IMR-90 (cell line): ENCODE measurements around the gene CYSRT1. TPM values are rescaled to one million over a fixed set of nuclear protein-coding genes. Genes with fewer than 3 reads are reported as not detected.

ENCODE experiments used
- ATAC-seq: fragments of 200-7000 bp; cut with Tn5 transposase; 2 replicates; pipeline ENCODE4 v1.9.1; 2020; ENCODE audit warnings: low read depth, mild to moderate bottlenecking, moderate library complexity
- BruUV-seq: library from RNA; stranded (reverse); fragments of 400-500 nt; replicated peaks from 2 replicates; lab custom pipeline; 2021; lab: Mats Ljungman, UMichigan
- CTCF ChIA-PET: fragments of 300-600 bp; formaldehyde crosslinking; extraction: SDS; loops from one replicate; lab custom pipeline; 2021; ENCODE audit warnings: antibody characterized with exemption; lab: Yijun Ruan, JAX
- POLR2A ChIA-PET: fragments of 300-600 bp; sonication (Branson Sonifier 250); formaldehyde crosslinking; loops from one replicate; lab custom pipeline; 2022; ENCODE audit warnings: antibody characterized with exemption; ENCODE audit not compliant: unreplicated experiment; lab: Charles Lee
- DNase-seq: peaks from one replicate; pipeline ENCODE4 v3.0.0; 2013
- H2AFZ ChIP-seq: replicated peaks from 2 replicates; pipeline ENCODE3; 2013; ENCODE audit warnings: low read length, mild to moderate bottlenecking; ENCODE audit not compliant: poor library complexity
- H2AK5ac ChIP-seq: 2 replicates; pipeline ENCODE4 v1.6.1; 2013; ENCODE audit warnings: low read depth, low read length, inconsistent platforms
- H2AK9ac ChIP-seq: replicated peaks from 2 replicates; pipeline ENCODE3; 2013; ENCODE audit warnings: mild to moderate bottlenecking, low read depth, low read length, moderate library complexity; ENCODE audit not compliant: poor library complexity
- H2BK120ac ChIP-seq: 2 replicates; pipeline ENCODE4 v1.6.1; 2013; ENCODE audit warnings: low read depth, low read length, inconsistent platforms
- H2BK15ac ChIP-seq: 3 replicates; pipeline ENCODE4 v1.6.1; 2013; ENCODE audit warnings: low read depth, low read length, inconsistent platforms
- H2BK20ac ChIP-seq: 2 replicates; pipeline ENCODE4 v1.6.1; 2013; ENCODE audit warnings: low read depth, mild to moderate bottlenecking, inconsistent platforms, low read length, moderate library complexity
- H2BK5ac ChIP-seq: 2 replicates; pipeline ENCODE4 v1.6.1; 2013; ENCODE audit warnings: mild to moderate bottlenecking, low read depth, low read length, inconsistent platforms; ENCODE audit not compliant: poor library complexity, severe bottlenecking
- H3K14ac ChIP-seq: replicated peaks from 2 replicates; pipeline ENCODE4 v1.6.1; 2013; ENCODE audit warnings: low read depth, low read length, inconsistent platforms
- H3K18ac ChIP-seq: 2 replicates; pipeline ENCODE4 v1.6.1; 2013; ENCODE audit warnings: low read depth, low read length, control low read depth
- H3K23ac ChIP-seq: 2 replicates; pipeline ENCODE4 v1.6.1; 2013; ENCODE audit warnings: low read depth, low read length, inconsistent platforms
- H3K27ac ChIP-seq: 2 replicates; pipeline ENCODE4 v1.5.1; 2013; ENCODE audit warnings: mild to moderate bottlenecking, control low read depth, low read length; ENCODE audit not compliant: insufficient read depth
- H3K27me3 ChIP-seq: 2 replicates; pipeline ENCODE4 v1.6.1; 2013; ENCODE audit warnings: low read length; ENCODE audit not compliant: control insufficient read depth, insufficient read depth
- H3K36me3 ChIP-seq: 2 replicates; pipeline ENCODE4 v1.6.1; 2013; ENCODE audit warnings: low read length, mixed read lengths; ENCODE audit not compliant: control insufficient read depth, insufficient read depth
- H3K4ac ChIP-seq: 2 replicates; pipeline ENCODE4 v1.6.1; 2013; ENCODE audit warnings: low read depth, low read length, inconsistent platforms
- H3K4me1 ChIP-seq: 2 replicates; pipeline ENCODE4 v1.6.1; 2013; ENCODE audit warnings: low read length, mixed read lengths; ENCODE audit not compliant: control insufficient read depth, insufficient read depth
- H3K4me2 ChIP-seq: 2 replicates; pipeline ENCODE4 v1.6.1; 2013; ENCODE audit warnings: low read depth, mild to moderate bottlenecking, control low read depth, low read length, moderate library complexity
- H3K4me3 ChIP-seq: 2 replicates; pipeline ENCODE4 v1.5.1; 2013; ENCODE audit warnings: low read depth, mild to moderate bottlenecking, control low read depth, low read length, moderate library complexity; ENCODE audit not compliant: insufficient read depth
- H3K56ac ChIP-seq: 2 replicates; pipeline ENCODE4 v1.6.1; 2013; ENCODE audit warnings: low read length, inconsistent platforms; ENCODE audit not compliant: insufficient read depth; ENCODE audit errors: extremely low read depth
- H3K79me1 ChIP-seq, 2 experiments: 2 replicates each; pipeline ENCODE4 v1.6.1; 2013; ENCODE audit warnings: low read length in 2 of 2, inconsistent platforms in 1 of 2, low read depth in 1 of 2
- H3K9ac ChIP-seq: 2 replicates; pipeline ENCODE4 v1.6.1; 2013; ENCODE audit warnings: low read depth, low read length, control low read depth
- H3K9me1 ChIP-seq: 2 replicates; pipeline ENCODE4 v1.6.1; 2013; ENCODE audit warnings: low read length, inconsistent platforms; ENCODE audit not compliant: insufficient read depth
- H3K9me3 ChIP-seq: 2 replicates; pipeline ENCODE4 v1.6.1; 2013; ENCODE audit warnings: low read length; ENCODE audit not compliant: control insufficient read depth, insufficient read depth
- H4K20me1 ChIP-seq: 2 replicates; pipeline ENCODE4 v1.6.1; 2013; ENCODE audit warnings: low read length, inconsistent platforms; ENCODE audit not compliant: insufficient read depth
- H4K5ac ChIP-seq: 2 replicates; pipeline ENCODE4 v1.6.1; 2013; ENCODE audit warnings: mild to moderate bottlenecking, low read depth, low read length, control low read depth
- H4K8ac ChIP-seq, 2 experiments: 2 replicates each; pipeline ENCODE4 v1.6.1; 2013; ENCODE audit warnings: low read depth in 2 of 2, low read length in 2 of 2, control low read depth in 1 of 2, inconsistent platforms in 1 of 2
- H4K91ac ChIP-seq: 2 replicates; pipeline ENCODE4 v1.6.1; 2013; ENCODE audit warnings: low read depth, low read length, inconsistent platforms; ENCODE audit not compliant: insufficient read depth
- BHLHE40 ChIP-seq: fragments of 150-350 bp; IDR thresholded peaks from 2 replicates; pipeline ENCODE4 v1.6.1; 2016; ENCODE audit warnings: mild to moderate bottlenecking, low read depth, low read length
- CEBPB ChIP-seq: IDR thresholded peaks from 2 replicates; pipeline ENCODE4 v1.6.1; 2012; ENCODE audit warnings: low read depth, low read length, improper control_type of control experiment
- CTCF ChIP-seq: conservative IDR thresholded peaks from 2 replicates; pipeline ENCODE4 v1.5.1; 2012; ENCODE audit warnings: mild to moderate bottlenecking, low read depth, low read length, improper control_type of control experiment
- FOS ChIP-seq: fragments of 150-350 bp; IDR thresholded peaks from 2 replicates; pipeline ENCODE4 v1.6.1; 2016; ENCODE audit warnings: low read depth, low read length
- MAZ ChIP-seq: IDR thresholded peaks from 2 replicates; pipeline ENCODE4 v1.6.1; 2012; ENCODE audit warnings: low read depth, mild to moderate bottlenecking, low read length, improper control_type of control experiment, moderate library complexity, borderline replicate concordance
- MXI1 ChIP-seq: IDR thresholded peaks from 2 replicates; pipeline ENCODE4 v1.6.1; 2012; ENCODE audit warnings: low read depth, mild to moderate bottlenecking, low read length, moderate library complexity, borderline replicate concordance
- POLR2A ChIP-seq: IDR thresholded peaks from 2 replicates; pipeline ENCODE4 v1.6.1; 2012; ENCODE audit warnings: mild to moderate bottlenecking, low read depth, low read length
- RAD21 ChIP-seq: IDR thresholded peaks from 2 replicates; pipeline ENCODE4 v1.6.1; 2012; ENCODE audit warnings: low read length, improper control_type of control experiment
- RCOR1 ChIP-seq: IDR thresholded peaks from 2 replicates; pipeline ENCODE4 v1.6.1; 2012; ENCODE audit warnings: mild to moderate bottlenecking, low read length, improper control_type of control experiment; ENCODE audit not compliant: insufficient replicate concordance
- SMC3 ChIP-seq: fragments of 150-350 bp; IDR thresholded peaks from 2 replicates; pipeline ENCODE4 v1.6.1; 2016; ENCODE audit warnings: low read depth, mild to moderate bottlenecking, antibody characterized with exemption, low read length, moderate library complexity
- WGBS, 2 experiments: methylation state at CpG; one replicate each; pipeline versions ENCODE4 v1.1.5 to v1.1.7; 2013; ENCODE audit warnings: missing lambda C conversion rate in 2 of 2; ENCODE audit not compliant: insufficient read length in 1 of 2; ENCODE audit errors: extremely low coverage in 2 of 2; 5-methylcytosine and 5-hydroxymethylcytosine counted together
- dilution Hi-C: fragments of 300-500 bp; cut with HindIII; formaldehyde crosslinking; loops from one replicate; pipeline ENCODE4 v1.14.3; 2018; ENCODE audit warnings: low sequenced_read_pairs; ENCODE audit not compliant: unreplicated experiment
- in situ Hi-C: fragments of 300-500 bp; cut with MboI; formaldehyde crosslinking; loops from 3 replicates; pipeline ENCODE4 v1.14.3; 2019; ENCODE audit warnings: low sequenced_read_pairs, inconsistent platforms, mixed read lengths
- intact Hi-C: fragments of 100-400 bp; cut with micrococcal nuclease; formaldehyde crosslinking; loops from 2 replicates; pipeline ENCODE4 v1.10.0; 2022
- polyA plus RNA-seq, 3 experiments: library from polyadenylated mRNA; depleted of rRNA; stranded (reverse); fragments of >200 nt; gene quantifications; 2 replicates each; pipeline ENCODE4 v1.2.3, GENCODE V29; 2012; ENCODE audit warnings: low replicate concordance in 1 of 3
- total RNA-seq: library from RNA; depleted of rRNA; stranded (reverse); fragments of >200 nt; gene quantifications from 2 replicates; pipeline ENCODE4 v1.2.3, GENCODE V29; 2012

The CYSRT1 gene
- total and polyA plus RNA-seq, 2 of the 4 experiments (the other 2 are of a cell fraction) = 0.18 to 0.84 TPM

- Histone ChIP-seq H3K18ac (no peak overlapping the region), H4K91ac (no peak overlapping the region), H2BK15ac (no peak overlapping the region), H3K14ac (no peak overlapping the region), H2AFZ (no peak overlapping the region), H4K8ac (no peak overlapping the region), H3K56ac (no peak overlapping the region), H4K5ac (no peak overlapping the region), H3K27ac (no peak overlapping the region), H3K23ac (no peak overlapping the region), H2BK20ac (no peak overlapping the region), H3K4ac (no peak overlapping the region), H3K27me3 (no peaks in the 10 kb centered on the region), H3K9ac (peak overlapping the region; percentile 84; the same call in 1 of the 2 replicates), H3K9me1 (no peaks in the 10 kb centered on the region), H4K20me1 (peaks cover 22% of the 10 kb centered on the region), H3K9me3 (no peaks in the 10 kb centered on the region), H3K4me3 (peak overlapping the region; percentile 91), H2BK120ac (no peak overlapping the region), H3K79me1 (peaks cover 5 to 54% of the 10 kb centered on the region in 2 experiments), H2AK5ac (no peak overlapping the region), H3K4me1 (peaks cover 16% of the 10 kb centered on the region), H2BK5ac (no peak overlapping the region), H3K4me2 (peak overlapping the region; percentile 88), H2AK9ac (no peak overlapping the region), H3K36me3 (peaks cover 63% of the 10 kb centered on the region)
- intact Hi-C loops (no loop called here), dilution Hi-C loops (no loop called here), in situ Hi-C loops (no loop called here)
- ATAC-seq = no peak
- TF ChIP-seq CEBPB (no peak), FOS (no peak), SMC3 (no peak), MXI1 (no peak), MAZ (no peak), RAD21 (no peak), CTCF (no peak), POLR2A (no peak), BHLHE40 (no peak), RCOR1 (no peak)
- 98% methylated on average over 6 of the region's 15 CpGs; no CpG with 5 or more reads in 1 of the 2 experiments for WGBS, 2 experiments
- no TSS peak for BruUV-seq
- no peak for DNase-seq
- ChIA-PET CTCF (no interaction called here), POLR2A (interaction anchor here (0.6 to 0.8 kb wide), 2 partner anchors 55 to 101 kb away, joined by 3 to 6 read pairs; partner anchors contain the start of gene MAN1B1)
Measured at GRCh38 chr9:137187386-137187785, 37.6 kb upstream of the CYSRT1 start.
